Osteoblast (primary cell): ENCODE data around the gene SLC30A3. TPM values are rescaled to one million over a fixed set of nuclear protein-coding genes. Genes with fewer than 3 reads are reported as not detected.
"Not testable (repeated sequence)": the region's sequence is repeated elsewhere in the genome, so short reads cannot be mapped to it uniquely, and the experiment has no call there.

ENCODE experiments used
- DNase-seq: peaks from one replicate; pipeline ENCODE4 v3.0.0; 2011; ENCODE audit warnings: low spot score, mixed read lengths; ENCODE audit not compliant: insufficient read length; ENCODE audit errors: missing footprints
- H2AFZ ChIP-seq: 2 replicates; pipeline ENCODE4 v1.6.0; 2011; ENCODE audit warnings: mild to moderate bottlenecking, low read length
- H3K27ac ChIP-seq: 2 replicates; pipeline ENCODE4 v1.5.1; 2011; ENCODE audit warnings: mild to moderate bottlenecking, low read depth, low read length, moderate library complexity
- H3K27me3 ChIP-seq: 2 replicates; pipeline ENCODE4 v1.6.0; 2012; ENCODE audit warnings: mild to moderate bottlenecking, control low read depth, inconsistent platforms, low read length, moderate library complexity; ENCODE audit not compliant: insufficient read depth
- H3K36me3 ChIP-seq: 2 replicates; pipeline ENCODE4 v1.5.1; 2011; ENCODE audit warnings: mild to moderate bottlenecking, low read length, control low read depth, moderate library complexity; ENCODE audit not compliant: insufficient read depth
- H3K4me1 ChIP-seq: 2 replicates; pipeline ENCODE4 v1.5.1; 2011; ENCODE audit warnings: mild to moderate bottlenecking, low read length, control low read depth, moderate library complexity; ENCODE audit not compliant: insufficient read depth
- H3K4me2 ChIP-seq: 2 replicates; pipeline ENCODE4 v1.6.0; 2011; ENCODE audit warnings: mild to moderate bottlenecking, low read length; ENCODE audit not compliant: insufficient read depth
- H3K4me3 ChIP-seq: fragments of 200-600 bp; sonication (generic); 3 replicates; pipeline ENCODE4 v1.5.1; 2012; ENCODE audit warnings: mild to moderate bottlenecking, low read length, inconsistent platforms; ENCODE audit not compliant: insufficient read depth
- H3K79me2 ChIP-seq: 2 replicates; pipeline ENCODE4 v1.6.0; 2012; ENCODE audit warnings: mild to moderate bottlenecking, low read length, control low read depth, inconsistent platforms; ENCODE audit not compliant: insufficient read depth
- H3K9me3 ChIP-seq: 2 replicates; pipeline ENCODE4 v1.5.1; 2011; ENCODE audit warnings: low read depth, low read length, control low read depth
- H4K20me1 ChIP-seq: 2 replicates; pipeline ENCODE4 v1.6.0; 2012; ENCODE audit warnings: mild to moderate bottlenecking, low read length, control low read depth; ENCODE audit not compliant: insufficient read depth
- CTCF ChIP-seq: IDR thresholded peaks from 2 replicates; pipeline ENCODE4 v1.5.1; 2011; ENCODE audit warnings: mild to moderate bottlenecking, low read depth, low read length, moderate library complexity; ENCODE audit errors: extremely low read depth
- total RNA-seq: library from RNA; depleted of rRNA; stranded (reverse); fragments of >200 nt; gene quantifications from 2 replicates; pipeline ENCODE4 v1.2.3, GENCODE V29; 2012

SLC30A3 gene
- total RNA-seq, 1 donor: under 0.01 TPM

GRCh38 chr2:27305516-27305915, 42.7 kb upstream of the SLC30A3 start:
- Histone ChIP-seq H4K20me1 (peaks cover 16% of the 10 kb centered on the region), H3K27me3 (peaks cover 44% of the 10 kb centered on the region), H3K27ac (no peak overlapping the region), H3K4me2 (no peak overlapping the region), H3K9me3 (no peaks in the 10 kb centered on the region), H3K36me3 (peaks cover 9% of the 10 kb centered on the region), H3K79me2 (no peaks in the 10 kb centered on the region), H3K4me3 (no peak overlapping the region), H3K4me1 (no peaks in the 10 kb centered on the region), H2AFZ (no peak overlapping the region)
- no peak for TF ChIP-seq CTCF
- peak; percentile 79 for DNase-seq

GRCh38 chr2:27304488-27305240, 41.8 kb upstream of the SLC30A3 start:
- no peak for TF ChIP-seq CTCF
- Histone ChIP-seq H3K4me2 (no peak overlapping the region), H3K27me3 (peaks cover 44% of the 10 kb centered on the region)

GRCh38 chr2:27303093-27304025, 40.5 kb upstream of the SLC30A3 start:
- peak overlapping the region; percentile 78 for H3K4me2 ChIP-seq
- H3K27me3 ChIP-seq: peaks cover 35% of the 10 kb centered on the region
- peak; percentile 82 for TF ChIP-seq CTCF
- DNase-seq: peak; percentile 96
- peak overlapping the region; percentile 87 for H2AFZ ChIP-seq
- H3K27ac ChIP-seq: no peak overlapping the region
- no peaks in the 10 kb centered on the region for H3K79me2 ChIP-seq
- H4K20me1 ChIP-seq: peaks cover 6% of the 10 kb centered on the region
- H3K36me3 ChIP-seq: no peaks in the 10 kb centered on the region
- H3K4me1 ChIP-seq: no peaks in the 10 kb centered on the region
- no peaks in the 10 kb centered on the region for H3K9me3 ChIP-seq
- H3K4me3 ChIP-seq: peak overlapping the region; percentile 53

More at GRCh38 chr2:27304488-27305240, 41.8 kb upstream of the SLC30A3 start:
- H3K36me3 ChIP-seq: peaks cover 6% of the 10 kb centered on the region
- no peaks in the 10 kb centered on the region for H3K79me2 ChIP-seq
- peak; percentile 46 for DNase-seq
- no peaks in the 10 kb centered on the region for H3K9me3 ChIP-seq
- H3K27ac ChIP-seq: no peak overlapping the region
- H4K20me1 ChIP-seq: peaks cover 14% of the 10 kb centered on the region
- no peak overlapping the region for H2AFZ ChIP-seq
- H3K4me1 ChIP-seq: no peaks in the 10 kb centered on the region
- no peak overlapping the region for H3K4me3 ChIP-seq

- not testable (repeated sequence) for H3K4me2 ChIP-seq, H3K4me3 ChIP-seq, H4K20me1 ChIP-seq, H2AFZ ChIP-seq, H3K36me3 ChIP-seq, H3K27ac ChIP-seq, H3K4me1 ChIP-seq, H3K79me2 ChIP-seq, H3K9me3 ChIP-seq, DNase-seq
- peaks cover 16% of the 10 kb centered on the region for H3K27me3 ChIP-seq
These were observed 37.8 kb upstream of the SLC30A3 start for GRCh38 chr2:27300606-27301005.
